Fibroblast of lung (primary cell): ENCODE data around the gene IP6K2.

ENCODE experiments used
- CTCF ChIP-seq, 2 donors: IDR thresholded peaks in 1 of 2; conservative IDR thresholded peaks in 1 of 2; 1 replicate in 1 of 2; 2 replicates in 1 of 2; pipeline ENCODE4 v1.5.1; 2011 to 2012; ENCODE audit warnings: low read length in 2 of 2, control low read depth in 1 of 2, inconsistent platforms in 1 of 2, low read depth in 1 of 2, mild to moderate bottlenecking in 1 of 2
- EZH2 ChIP-seq: IDR thresholded peaks from 2 replicates; pipeline ENCODE4 v1.5.1; 2012; ENCODE audit warnings: low read length, control low read depth, mild to moderate bottlenecking; ENCODE audit errors: missing control alignments

GRCh38 chr3:48641396-48641795, 75.6 kb downstream of the IP6K2 start:
- TF ChIP-seq CTCF (conservative IDR thresholded peaks at IDR 0.05 in 1 of 2, IDR thresholded peaks at IDR 0.05 in 1 of 2; ENCODE audit: low read depth in 1 of 2, low read length in 2 of 2) (no peak), EZH2 (no peak)
